GM21526 (cell line): ENCODE results near the gene DBN1.

ENCODE experiments used
- ATAC-seq: cut with Tn5 transposase; IDR thresholded peaks from one replicate; pipeline ENCODE4 v1.9.1; 2021; ENCODE audit warnings: moderate library complexity; ENCODE audit not compliant: unreplicated experiment, low FRiP score

Gene DBN1

DNA sequence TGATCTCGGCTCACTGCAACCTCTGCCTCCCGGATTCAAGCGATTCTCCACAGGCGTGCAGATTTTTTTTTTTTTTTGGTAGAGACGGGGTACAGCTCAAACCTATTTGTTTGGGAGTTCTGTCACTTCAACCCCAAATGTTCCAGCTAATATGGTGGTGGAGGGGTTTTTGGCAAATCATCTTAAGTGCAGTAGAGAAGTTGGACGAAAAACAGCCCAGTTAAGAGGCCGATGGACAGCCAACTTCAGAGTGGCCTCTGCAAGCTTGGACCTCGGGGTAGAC, 27.6 kb downstream of the DBN1 start:
- no peak for ATAC-seq

DNA sequence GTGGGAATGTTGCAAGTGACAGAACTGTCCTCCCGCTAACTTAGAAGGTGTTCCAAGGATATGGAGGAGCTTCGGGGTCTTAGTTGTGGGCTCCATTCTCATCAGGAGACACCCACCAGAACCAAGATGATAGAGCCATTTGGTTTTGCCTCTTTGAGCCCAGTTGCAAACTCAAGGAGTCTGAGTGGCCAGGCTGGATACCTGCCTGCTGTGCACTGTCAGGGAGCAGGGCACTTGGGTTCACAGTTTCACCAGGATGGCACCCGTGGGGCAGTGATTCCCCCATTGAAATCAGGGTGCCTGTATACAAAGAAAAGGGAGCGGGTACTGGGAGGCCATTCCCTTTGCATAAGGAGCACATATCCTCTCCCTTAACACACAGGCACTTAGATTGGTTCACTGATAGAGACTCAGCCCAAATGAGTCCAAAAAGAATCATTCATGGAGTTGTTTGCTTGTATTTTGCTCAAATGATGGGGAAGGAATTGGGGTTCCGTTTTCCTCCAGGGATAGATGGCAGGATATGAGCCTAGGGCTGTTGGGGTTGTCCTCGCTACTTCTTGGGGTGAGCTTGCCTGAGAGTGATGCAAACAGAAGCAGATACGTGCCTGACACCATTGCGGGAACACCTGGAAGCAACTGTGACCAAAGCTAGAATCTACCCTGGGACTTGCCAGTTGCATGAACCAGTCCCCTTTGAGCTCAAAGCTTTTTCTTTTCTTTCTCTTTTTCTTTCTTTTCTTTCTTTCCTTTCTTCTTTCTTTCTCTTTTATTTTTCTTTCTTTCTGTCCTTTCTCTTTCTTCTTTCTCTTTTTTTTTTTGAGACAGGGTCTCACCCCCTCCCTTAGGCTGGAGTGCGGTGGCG, 28.1 kb downstream of the DBN1 start:
- ATAC-seq: no peak

- ATAC-seq: no peak
These were observed 29.1 kb downstream of the DBN1 start for GRCh38 chr5:177444106-177445051.

DNA sequence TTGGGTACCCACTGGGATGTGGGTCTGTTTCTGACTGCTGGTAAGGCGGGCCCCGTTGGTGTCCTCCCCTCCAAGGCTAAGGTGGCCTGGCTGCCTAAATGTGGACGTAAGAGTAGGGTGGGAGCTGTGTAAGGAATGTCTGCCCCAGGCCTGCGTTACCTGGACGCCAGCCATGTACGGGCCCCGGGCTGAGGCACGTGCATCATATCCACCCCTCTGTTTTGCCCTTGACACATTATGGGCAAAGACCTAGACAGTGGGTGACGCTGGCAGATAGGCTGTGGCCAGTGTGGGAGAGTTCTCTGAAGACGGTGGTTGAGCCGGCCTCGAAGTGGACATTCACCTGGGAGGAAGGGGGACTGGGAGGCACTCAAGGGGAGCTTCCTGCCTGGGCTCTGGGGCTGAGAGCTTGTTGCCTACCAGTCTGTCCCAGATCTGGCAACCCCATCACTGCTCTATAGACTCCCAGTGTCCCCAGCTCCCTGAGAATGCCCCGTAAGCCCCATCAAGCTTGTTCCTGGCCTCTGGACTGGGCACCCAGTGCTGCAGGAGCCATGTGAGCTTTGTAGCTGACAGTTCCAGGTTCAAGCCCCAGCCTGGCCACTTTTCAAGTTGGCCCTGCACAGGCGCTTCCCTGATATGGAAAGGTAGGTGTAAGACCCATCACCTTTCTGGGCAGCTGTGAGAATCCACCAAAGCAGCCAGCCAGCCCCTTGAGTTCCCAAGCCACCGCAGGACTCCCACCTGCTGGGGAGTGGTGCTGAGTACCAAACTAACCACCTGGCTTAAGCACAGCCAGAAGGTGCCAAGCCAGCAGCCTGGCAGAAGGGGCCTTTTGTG, 30.1 kb downstream of the DBN1 start:
- ATAC-seq: no peak

DNA sequence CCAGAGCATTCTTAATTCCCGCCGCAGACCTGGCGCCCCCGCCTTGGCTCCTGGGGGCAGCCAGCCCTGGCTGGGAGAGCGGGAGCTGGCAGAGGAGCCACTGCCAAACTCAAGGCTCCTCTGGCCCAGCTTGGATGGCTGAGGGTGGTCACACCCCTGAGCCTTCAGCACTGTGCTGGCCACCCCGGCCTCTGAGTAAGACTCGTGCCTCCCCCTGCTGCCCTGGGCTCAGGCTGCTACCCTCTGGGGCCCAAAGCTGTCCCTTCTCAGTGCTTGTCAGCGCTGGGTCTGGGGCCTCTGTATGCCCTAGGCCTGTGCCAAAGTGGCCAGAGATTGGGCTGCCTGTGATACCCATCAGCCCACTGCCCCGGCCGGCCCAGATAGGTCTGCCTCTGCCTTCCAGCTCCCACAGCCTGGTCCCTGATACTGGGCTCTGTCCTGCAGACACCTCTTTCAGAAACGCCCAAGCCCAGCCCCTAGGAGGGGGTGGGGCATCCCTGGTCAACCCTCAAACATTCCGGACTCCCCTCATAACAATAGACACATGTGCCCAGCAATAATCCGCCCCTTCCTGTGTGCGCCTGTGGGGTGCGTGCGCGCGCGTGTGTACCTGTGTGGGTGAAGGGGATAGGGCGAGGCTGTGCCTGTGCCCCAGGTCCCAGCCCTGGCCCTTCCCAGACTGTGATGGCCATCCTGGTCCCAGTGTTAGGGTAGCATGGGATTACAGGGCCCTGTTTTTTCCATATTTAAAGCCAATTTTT, 31.2 kb downstream of the DBN1 start:
- no peak for ATAC-seq

- ATAC-seq: no peak
These were observed 32.2 kb downstream of the DBN1 start for GRCh38 chr5:177440990-177441780.

GRCh38 chr5:177440211-177440989, 33.0 kb downstream of the DBN1 start:
- ATAC-seq: no peak

DNA sequence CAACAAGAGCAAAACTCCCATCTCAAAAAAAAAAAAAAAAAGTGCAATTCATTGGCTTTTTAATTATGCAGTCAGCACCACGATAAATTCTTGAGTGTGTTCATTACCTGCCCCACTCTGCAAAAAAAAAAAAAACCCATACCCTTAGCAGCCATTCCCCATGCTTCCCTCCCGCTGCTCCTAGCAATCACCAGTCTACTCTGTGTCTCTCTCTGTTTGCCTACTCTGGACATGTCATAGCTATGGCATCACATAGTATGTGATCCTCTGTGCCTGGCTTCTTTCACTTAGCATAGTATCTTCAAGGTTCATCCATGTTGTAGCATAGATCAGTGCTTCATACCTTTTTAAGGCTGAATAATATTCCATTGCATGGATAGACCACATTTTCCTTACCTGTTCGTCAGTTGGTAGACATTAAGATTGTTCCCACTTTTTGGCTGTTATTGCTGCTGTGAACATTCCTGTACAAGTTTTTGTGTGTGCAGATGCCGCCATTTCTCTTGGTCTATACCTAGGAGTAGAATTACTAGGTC, 33.8 kb downstream of the DBN1 start:
- no peak for ATAC-seq

- no peak for ATAC-seq
These were observed 35.0 kb downstream of the DBN1 start for GRCh38 chr5:177438468-177438867.

DNA sequence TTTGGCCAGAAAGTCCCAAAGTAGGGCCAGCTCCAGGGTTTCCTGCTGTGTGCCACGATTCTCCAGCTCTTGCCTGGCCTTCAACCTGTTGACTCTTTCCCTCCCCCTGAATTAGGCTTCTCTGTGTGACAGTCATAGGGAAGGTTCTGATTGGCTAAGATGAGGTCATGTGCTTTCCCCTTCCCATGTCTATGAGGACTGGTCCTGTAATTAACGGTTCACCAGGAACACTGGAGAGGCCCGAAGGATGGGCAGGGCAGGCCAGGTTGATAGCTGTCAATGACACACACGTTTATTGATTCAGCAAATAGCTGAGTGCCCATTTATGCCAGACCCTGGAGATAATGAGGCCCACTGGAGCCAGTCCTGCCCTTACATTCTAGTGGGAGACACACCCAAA, 35.8 kb downstream of the DBN1 start:
- no peak for ATAC-seq

DNA sequence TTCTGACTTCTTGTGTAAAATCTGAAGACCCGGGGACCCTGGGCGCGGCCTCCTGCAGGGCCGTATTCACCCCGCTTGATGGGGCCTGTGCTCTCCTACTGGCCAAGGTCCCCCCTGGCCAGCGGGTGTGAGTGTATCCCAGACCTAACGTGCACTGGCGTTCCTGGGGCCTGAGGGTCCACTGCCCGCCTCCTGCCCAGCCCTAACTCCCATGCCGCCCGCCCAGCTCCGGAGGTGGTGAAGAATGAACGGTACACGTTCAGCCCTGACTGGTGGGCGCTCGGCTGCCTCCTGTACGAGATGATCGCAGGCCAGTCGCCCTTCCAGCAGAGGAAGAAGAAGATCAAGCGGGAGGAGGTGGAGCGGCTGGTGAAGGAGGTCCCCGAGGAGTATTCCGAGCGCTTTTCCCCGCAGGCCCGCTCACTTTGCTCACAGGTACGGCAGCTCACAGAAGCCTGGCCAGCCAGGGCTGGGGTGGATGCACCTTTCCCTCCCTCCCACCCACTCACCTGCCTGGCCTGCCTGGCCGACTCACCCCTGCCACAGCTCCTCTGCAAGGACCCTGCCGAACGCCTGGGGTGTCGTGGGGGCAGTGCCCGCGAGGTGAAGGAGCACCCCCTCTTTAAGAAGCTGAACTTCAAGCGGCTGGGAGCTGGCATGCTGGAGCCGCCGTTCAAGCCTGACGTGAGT, 37.4 kb downstream of the DBN1 start:
- ATAC-seq: no peak

DNA sequence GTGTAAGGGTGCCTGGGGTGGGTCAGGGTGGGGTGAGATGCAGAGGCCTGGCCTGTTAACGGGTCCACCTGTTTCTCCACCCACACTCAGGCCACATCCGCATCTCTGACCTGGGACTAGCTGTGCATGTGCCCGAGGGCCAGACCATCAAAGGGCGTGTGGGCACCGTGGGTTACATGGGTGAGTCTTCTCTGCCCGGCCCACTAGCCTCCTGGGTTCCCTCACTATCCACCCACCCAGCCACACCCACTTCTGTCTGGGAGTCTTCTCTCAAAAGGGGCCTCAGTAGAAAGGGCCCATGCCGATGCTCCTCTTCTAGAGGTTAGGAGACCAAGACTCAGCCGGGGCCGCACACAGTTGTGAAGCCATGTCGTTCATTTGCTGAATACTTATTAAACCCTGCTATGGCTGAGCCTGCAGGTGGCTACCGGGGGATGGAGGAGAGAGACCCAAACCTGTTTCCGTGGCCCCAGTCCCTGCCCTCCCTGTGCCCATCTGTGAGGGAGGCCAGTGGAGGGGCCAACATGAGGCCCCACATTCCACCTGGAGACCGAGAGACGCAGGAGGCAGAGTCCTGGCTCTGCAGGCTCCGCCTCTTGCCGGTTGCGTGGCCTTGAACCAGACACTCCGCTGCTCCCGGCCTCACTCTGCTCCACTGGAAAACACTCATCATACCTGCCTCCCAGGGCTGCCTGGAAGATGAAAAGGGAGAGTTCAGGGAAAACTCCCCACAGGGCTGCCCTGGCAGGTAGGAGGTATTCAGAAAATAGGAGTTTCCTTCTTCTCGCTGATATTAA, 38.3 kb downstream of the DBN1 start:
- ATAC-seq: no peak

DNA sequence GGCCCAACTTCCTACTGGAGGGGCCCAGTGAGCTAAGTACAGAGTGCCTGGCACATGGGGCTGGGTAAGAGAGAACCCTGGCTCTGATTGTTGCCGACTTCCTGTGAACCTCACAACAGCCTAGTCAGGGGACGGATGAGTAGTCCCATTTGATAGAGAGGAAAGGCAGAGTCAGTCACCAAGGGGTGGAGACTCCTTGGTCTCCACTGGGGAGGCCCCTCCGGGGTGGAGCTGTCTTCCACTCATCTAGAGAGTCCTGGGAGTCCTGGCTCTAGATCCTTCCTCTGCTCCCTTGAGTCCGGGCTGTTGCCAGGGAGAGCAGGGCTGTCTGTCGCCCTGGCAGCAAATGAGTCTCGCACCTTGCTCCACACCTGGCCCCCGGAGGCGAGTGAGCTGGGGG, 39.0 kb downstream of the DBN1 start:
- ATAC-seq: no peak

DNA sequence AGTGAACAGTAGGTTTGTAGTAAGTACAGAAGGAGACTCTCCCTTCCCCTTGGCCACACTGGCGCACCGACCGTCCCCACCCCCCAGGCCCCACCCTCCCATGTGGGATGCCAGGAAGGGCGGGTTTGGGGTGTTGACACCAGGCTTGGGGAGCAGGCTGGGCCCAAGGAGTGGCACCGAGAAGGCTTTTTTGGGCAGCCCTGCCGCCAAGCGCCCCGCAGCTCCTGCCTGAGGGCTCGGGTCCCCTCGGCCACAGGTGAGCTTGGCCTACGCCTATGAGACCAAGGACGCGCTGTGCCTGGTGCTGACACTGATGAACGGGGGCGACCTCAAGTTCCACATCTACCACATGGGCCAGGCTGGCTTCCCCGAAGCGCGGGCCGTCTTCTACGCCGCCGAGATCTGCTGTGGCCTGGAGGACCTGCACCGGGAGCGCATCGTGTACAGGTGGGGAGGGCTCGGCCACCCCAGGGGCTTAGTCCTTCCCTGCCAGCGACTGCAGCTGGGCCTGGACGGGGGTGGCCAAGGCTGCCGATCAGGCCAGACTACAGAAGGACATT, 39.7 kb downstream of the DBN1 start:
- ATAC-seq: no peak

GRCh38 chr5:177432839-177433657, 40.4 kb downstream of the DBN1 start:
- ATAC-seq: no peak
